HG03469 (cell line): ENCODE measurements around the gene ATP1A1.
A peak's percentile ranks its signal among the peaks of the same experiment; 100 is the strongest.

Experiments
- ATAC-seq: cut with Tn5 transposase; IDR thresholded peaks from one replicate; pipeline ENCODE4 v1.9.1; 2021; ENCODE audit warnings: mild to moderate bottlenecking, moderate library complexity, moderate number of reproducible peaks; ENCODE audit not compliant: unreplicated experiment

Gene ATP1A1

GRCh38 chr1:116372651-116373430 is at the start of gene ATP1A1:
Gene ATP1A1 (plus strand): TSS chr1:116373244. CDS start chr1:116373512, 268 bp downstream.
- ATAC-seq = peak; percentile 46

- no peak for ATAC-seq
These were observed 49.6 kb upstream of the ATP1A1 start for GRCh38 chr1:116323491-116323890.

- no peak for ATAC-seq
These were observed 48.6 kb upstream of the ATP1A1 start for GRCh38 chr1:116324411-116324810.

GRCh38 chr1:116325104-116325503 is 47.9 kb upstream of the ATP1A1 start:
- ATAC-seq = no peak

- no peak for ATAC-seq
These were observed 47.1 kb upstream of the ATP1A1 start for GRCh38 chr1:116325922-116326321.

- no peak for ATAC-seq
These were observed 46.6 kb upstream of the ATP1A1 start for GRCh38 chr1:116326486-116326885.

- no peak for ATAC-seq
These were observed 44.4 kb upstream of the ATP1A1 start for GRCh38 chr1:116328671-116329070.

- no peak for ATAC-seq
These were observed 43.3 kb upstream of the ATP1A1 start for GRCh38 chr1:116329524-116330341.

- ATAC-seq = no peak
These were observed 42.7 kb upstream of the ATP1A1 start for GRCh38 chr1:116330342-116330652.

GRCh38 chr1:116330846-116331245 is 42.2 kb upstream of the ATP1A1 start:
- no peak for ATAC-seq

GRCh38 chr1:116331523-116331922 is 41.5 kb upstream of the ATP1A1 start:
- no peak for ATAC-seq

- no peak for ATAC-seq
These were observed 40.6 kb upstream of the ATP1A1 start for GRCh38 chr1:116332451-116332850.

GRCh38 chr1:116333171-116334014 is 39.7 kb upstream of the ATP1A1 start:
- ATAC-seq = no peak

GRCh38 chr1:116334015-116334547 is 39.0 kb upstream of the ATP1A1 start:
- no peak for ATAC-seq

GRCh38 chr1:116334868-116335635 is 38.0 kb upstream of the ATP1A1 start:
- no peak for ATAC-seq

- ATAC-seq = no peak
These were observed 37.0 kb upstream of the ATP1A1 start for GRCh38 chr1:116335850-116336624.

- ATAC-seq = no peak
These were observed 35.6 kb upstream of the ATP1A1 start for GRCh38 chr1:116337398-116337797.

- no peak for ATAC-seq
These were observed 34.6 kb upstream of the ATP1A1 start for GRCh38 chr1:116338400-116338799.

GRCh38 chr1:116340506-116341231 is 32.4 kb upstream of the ATP1A1 start:
- ATAC-seq = no peak
